Adrenal gland (tissue), 5 donors: ENCODE results near the gene TMEM100.

ENCODE experiments used
- POLR2A ChIP-seq, 2 donors: fragments of 450-650 bp; IDR thresholded peaks; one replicate each; pipeline ENCODE4 v1.6.1; 2017; ENCODE audit warnings: antibody characterized with exemption in 2 of 2, mild to moderate bottlenecking in 2 of 2, moderate library complexity in 1 of 2
- TF ChIP-seq, protein P1 (sequence below), 6 experiments: fragments of 450-650 bp in 4 of 6; fragments of 200-600 bp in 2 of 6; sonication (generic) in 1 of 6; IDR thresholded peaks; 1 replicate in 5 of 6; 2 replicates in 1 of 6; pipeline versions ENCODE4 v1.5.1 to v1.8.0; 2016 to 2021; ENCODE audit warnings: antibody characterized with exemption in 6 of 6, mild to moderate bottlenecking in 2 of 6, moderate library complexity in 1 of 6
- donor health status: DM: no; HTN: no; CAD: no.

- TF ChIP-seq, protein P1, sequence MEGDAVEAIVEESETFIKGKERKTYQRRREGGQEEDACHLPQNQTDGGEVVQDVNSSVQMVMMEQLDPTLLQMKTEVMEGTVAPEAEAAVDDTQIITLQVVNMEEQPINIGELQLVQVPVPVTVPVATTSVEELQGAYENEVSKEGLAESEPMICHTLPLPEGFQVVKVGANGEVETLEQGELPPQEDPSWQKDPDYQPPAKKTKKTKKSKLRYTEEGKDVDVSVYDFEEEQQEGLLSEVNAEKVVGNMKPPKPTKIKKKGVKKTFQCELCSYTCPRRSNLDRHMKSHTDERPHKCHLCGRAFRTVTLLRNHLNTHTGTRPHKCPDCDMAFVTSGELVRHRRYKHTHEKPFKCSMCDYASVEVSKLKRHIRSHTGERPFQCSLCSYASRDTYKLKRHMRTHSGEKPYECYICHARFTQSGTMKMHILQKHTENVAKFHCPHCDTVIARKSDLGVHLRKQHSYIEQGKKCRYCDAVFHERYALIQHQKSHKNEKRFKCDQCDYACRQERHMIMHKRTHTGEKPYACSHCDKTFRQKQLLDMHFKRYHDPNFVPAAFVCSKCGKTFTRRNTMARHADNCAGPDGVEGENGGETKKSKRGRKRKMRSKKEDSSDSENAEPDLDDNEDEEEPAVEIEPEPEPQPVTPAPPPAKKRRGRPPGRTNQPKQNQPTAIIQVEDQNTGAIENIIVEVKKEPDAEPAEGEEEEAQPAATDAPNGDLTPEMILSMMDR (IDR thresholded peaks at IDR 0.05): no peak
- TF ChIP-seq POLR2A (IDR thresholded peaks at IDR 0.05): no peak
Measured at GRCh38 chr17:55730380-55730779, 7.7 kb upstream of the TMEM100 start.
